ENCODE measurements around the gene TMEM45B. TPM values are rescaled to one million over a fixed set of nuclear protein-coding genes. Genes with fewer than 3 reads are reported as not detected.
"Not testable (repeated sequence)": the region's sequence is repeated elsewhere in the genome, so short reads cannot be mapped to it uniquely, and the experiment has no call there.

Gene TMEM45B
- total RNA-seq, 1 donor from 2014 or later = 0.41 TPM

DNA sequence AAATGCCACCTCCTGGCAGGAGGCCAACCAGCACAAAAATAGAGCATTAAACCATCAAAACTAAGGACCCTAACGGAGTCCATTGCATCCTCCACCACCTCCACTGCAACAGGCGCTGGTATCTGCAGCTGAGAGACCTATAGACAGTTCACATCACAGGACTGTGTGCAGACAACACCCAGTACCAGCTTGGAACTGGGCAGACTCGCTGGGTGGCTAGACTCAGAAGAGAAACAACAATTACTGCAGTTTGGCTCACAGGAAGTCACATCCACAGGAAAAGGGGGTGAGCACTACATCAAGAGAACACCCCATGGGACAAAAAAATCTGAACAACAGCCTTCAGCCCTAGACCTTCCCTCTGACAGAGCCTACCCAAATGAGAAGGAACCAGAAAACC is 11.6 kb upstream of the TMEM45B start:
- FAIRE-seq = no peak
- no peak for DNase-seq (ENCODE audit: low spot score in 2 of 2)

DNA sequence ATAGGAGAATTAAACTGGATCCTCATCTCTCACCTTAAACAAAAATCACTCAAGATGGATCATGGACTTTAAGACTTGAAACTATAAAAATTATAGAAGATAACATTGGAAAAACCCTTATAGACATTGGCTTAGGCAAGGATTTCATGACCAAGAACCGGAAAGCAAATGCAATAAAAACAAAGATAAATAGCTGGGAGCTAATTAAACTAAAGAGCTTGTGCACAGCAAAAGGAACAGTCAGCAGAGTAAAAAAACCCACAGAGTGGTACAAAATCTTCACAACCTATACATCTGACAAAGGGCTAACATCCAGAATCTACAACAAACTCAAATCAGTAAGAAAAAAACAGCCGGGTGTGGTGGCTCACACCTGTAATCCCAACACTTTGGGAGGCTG is 7.4 kb upstream of the TMEM45B start:
- not testable (repeated sequence) for DNase-seq (ENCODE audit: low spot score in 2 of 2); FAIRE-seq

DNA sequence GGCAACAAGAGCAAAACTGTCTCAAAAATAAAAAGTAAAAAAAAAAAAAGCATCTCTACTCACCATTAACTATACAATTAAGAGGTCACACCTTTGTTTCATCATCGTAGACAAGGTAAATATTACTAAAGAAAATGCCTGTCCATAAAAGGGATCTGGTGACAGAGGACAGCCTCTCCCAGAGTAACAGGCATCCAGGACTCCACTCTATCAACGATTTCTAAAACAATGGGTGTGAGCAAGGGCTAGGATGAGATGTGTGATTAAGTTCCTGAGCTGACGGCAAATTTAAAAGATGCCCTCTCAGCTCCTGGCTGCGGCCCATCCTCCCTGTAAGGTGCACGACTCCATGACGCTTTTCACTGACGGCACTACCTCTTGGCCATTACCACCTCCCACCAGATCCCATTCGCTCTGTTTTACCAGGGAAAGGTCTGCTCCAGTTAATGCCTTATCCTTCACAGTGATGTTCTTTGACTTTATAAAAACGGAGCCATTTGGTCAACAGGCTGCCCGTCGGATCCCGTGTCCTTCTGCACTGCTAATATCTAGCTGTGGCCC is 2.3 kb upstream of the TMEM45B start:
- no peak for DNase-seq (ENCODE audit: low spot score in 2 of 2)
- no peak for FAIRE-seq

DNA sequence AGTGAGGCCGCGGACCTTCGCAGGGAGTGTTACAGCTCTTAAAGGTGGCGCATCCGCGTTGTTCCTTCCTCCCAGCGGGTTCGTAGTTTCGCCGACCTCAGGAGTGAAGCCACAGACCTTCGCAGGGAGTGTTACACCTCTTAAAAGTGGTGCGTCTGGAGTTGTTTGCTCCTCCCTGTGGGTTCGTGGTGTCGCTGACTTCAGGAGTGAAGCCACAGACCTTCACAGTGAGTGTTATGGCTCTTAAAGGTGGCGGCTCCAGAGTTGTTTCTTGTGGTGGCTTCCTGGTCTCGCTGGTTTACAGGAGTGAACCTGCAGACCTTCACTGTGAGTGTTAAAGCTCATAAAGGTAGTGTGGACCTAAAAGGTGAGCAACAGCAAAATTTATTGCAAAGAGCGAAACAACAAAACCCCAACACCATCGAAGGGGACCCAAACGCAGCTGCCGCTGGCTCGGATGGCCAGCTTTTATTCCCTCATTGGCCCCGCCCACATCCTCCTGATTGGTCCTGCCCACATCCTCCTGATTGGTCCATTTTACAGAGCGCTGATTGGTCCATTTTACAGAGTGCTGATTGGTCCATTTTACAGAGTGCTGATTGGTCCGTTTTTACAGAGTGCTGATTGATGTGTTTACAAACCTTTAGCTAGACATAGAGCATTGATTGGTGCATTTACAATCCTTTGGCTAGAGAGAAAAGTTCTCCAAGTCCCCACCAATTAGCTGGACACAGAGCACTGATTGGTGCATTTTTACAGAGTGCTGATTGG is 1.2 kb upstream of the TMEM45B start:
- DNase-seq (ENCODE audit: low spot score in 2 of 2) (no peak), FAIRE-seq (no peak)

DNA sequence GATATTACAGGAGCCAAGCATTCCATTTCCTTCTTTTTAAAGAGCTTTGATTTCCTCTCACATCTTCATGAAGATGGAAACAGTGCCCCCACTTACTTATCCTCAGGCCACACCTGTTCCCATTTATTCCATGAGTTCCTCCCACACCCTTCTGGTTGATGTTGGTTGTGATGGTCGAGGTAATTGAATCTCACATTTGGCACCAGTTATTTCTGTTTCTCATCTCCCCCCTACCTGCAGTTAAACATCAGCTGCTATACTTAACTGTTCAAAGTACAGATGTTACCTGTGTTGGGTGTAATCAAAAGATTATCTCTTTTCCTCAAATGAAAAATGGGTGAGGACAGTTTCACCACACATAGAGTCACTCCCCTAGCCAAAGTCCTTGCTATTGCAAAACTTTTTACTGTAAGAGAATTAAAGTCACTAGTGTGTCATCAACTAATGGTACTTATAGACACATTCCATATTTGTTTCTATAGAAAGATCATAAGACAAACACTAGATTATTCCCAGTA is 1.9 kb downstream of the TMEM45B start:
- no peak for FAIRE-seq
- no peak for DNase-seq (ENCODE audit: low spot score in 2 of 2)

DNA sequence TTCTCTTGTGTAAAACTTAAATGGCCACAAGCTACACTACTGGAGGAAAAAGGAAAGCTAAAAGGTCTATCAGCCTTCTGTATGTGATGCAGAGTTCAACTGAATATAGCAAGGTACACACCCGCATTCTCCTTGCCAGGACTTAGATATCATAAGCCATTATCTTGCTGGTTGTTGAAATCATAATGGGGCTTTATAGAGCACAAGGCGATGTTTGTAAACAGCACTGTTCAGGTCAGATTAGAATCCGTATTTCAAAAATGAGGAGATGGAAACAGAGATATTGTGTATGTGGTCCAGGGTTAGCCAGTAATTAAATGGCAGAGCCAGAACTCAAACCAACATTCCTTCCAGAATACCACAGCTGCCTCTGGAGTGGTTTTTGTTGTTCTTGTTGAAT is 2.6 kb downstream of the TMEM45B start:
- FAIRE-seq = not testable (repeated sequence)

DNA sequence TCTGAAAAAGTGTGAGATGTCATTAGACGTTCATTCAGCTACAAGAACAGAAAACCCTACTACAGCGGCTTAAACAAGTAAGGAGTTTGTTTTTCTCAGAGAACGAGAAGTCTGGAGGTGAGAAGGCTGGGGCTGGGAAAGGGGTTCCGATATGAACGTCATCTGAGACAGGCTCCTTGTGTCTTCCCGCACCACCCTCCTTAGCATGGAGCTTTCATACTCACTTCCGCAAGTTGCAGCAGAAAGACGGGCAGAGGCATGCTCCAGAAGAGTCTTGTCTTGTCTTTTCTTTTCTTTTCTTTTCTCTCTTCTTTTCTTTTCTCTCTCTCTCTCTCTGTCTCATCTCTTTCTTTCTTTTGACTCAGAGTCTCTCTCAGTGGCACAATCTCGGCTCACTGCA is 3.6 kb downstream of the TMEM45B start:
- DNase-seq (ENCODE audit: low spot score in 2 of 2) (no peak), FAIRE-seq (no peak)

More for the DNA sequence above, 2.6 kb downstream of the TMEM45B start:
- DNase-seq (ENCODE audit: low spot score in 2 of 2) = not testable (repeated sequence)

DNA sequence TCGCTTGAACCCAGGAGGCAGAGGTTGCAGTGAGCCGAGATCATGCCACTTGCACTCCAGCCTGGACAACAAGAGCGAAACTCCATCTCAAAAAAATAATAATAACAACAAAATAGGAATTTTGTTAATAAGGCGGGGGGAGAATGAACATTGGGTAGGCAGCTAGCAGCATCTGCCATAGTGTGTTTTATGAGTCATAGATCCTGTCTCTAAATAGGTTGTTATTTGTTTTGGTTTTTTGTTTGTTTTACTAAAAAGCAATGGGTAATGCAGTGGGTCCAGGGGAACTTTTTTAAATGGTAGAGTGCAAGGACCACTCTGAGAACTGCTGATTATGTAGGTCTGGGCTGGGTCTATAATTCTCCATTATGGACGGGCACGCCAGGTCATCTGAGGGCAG is 4.6 kb downstream of the TMEM45B start:
- FAIRE-seq = not testable (repeated sequence)

DNA sequence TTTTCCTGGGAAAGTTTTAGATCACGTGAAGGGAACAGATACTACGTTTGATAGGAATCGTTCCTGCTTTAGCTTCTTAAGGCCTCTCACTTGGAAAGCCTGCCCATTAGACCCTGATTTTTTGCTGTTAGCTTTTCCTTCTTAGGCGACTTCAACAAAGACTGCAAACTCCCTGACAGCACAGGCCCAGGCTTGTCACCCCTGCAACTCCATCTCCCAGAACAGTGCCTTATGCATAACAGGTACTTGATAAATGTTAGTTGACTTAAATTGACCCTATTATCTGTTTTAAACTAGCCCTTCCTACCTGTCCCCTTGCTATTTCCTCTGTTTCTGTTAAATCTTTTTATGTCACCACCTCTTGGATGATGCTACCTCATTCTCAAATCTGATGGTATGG is 7.6 kb downstream of the TMEM45B start:
- DNase-seq (ENCODE audit: low spot score in 2 of 2); FAIRE-seq: not testable (repeated sequence)

More for the DNA sequence above, 4.6 kb downstream of the TMEM45B start:
- not testable (repeated sequence) for DNase-seq (ENCODE audit: low spot score in 2 of 2)

DNA sequence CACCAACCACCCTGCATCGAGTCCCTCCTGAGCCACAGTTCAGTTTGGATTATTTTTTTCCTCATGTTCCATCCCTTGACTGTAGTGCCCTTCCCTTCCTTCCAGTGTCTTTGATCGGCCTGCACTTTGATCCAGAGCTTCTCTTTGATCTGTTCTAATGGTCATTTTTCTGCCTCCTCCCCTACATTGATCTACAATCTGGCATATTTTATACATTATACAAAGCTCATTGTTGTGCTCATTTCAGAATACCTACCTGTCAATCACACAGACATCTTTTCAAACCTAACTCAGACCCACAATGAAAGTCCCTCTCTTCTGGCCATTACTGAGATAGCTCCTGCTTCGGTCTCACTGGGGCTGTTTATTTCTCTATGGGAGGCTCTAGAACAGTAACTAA is 8.2 kb downstream of the TMEM45B start:
- DNase-seq (ENCODE audit: low spot score in 2 of 2); FAIRE-seq: not testable (repeated sequence)

DNA sequence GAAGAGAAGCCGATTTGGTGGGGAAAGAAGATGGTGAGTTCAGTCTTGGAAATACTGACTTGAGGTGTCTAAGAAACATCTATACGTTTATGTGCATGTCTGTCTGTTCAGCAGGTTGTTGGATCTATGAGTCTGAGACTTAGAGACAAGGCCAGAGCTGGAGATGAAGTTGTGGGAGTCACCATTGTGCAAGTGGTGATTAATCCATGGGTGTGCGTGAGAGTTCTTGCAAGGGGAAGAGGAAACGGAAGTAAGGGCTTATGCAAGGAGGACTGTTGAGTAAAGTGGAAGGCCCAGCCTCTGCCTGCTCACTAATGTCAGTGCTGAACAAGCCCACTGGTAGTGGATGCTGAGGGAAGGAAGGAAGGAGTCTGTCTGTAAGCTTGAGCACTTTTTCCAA is 9.7 kb downstream of the TMEM45B start:
- no peak for FAIRE-seq

DNA sequence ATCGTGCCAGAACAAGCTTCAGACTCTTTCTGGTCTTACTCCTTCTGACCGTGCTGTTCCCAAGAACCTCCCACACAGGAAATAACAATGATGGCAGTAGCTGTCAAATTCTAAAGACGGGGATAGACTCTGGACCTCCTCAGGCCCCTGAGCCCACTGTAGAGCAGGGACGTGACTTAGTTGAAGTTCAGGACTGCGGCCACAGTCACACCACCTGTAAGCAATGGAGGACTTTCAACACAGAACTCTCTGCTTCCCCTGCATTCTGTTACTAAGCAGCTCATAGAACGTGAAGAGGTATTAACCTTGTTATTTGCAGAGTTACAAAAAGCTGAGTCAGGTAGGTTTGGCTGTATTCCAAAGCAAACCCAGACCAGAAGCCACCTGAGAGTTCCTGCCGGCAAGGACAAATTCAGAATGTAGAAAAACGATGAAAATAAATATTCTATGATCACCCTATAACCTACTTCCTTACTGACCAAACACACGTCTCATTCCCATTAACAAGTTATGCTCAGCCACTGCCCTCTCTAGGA is 12.7 kb downstream of the TMEM45B start:
- FAIRE-seq = no peak
- DNase-seq (ENCODE audit: low spot score in 2 of 2) = no peak

More for the DNA sequence above, 9.7 kb downstream of the TMEM45B start:
- no peak for DNase-seq (ENCODE audit: low spot score in 2 of 2)

DNA sequence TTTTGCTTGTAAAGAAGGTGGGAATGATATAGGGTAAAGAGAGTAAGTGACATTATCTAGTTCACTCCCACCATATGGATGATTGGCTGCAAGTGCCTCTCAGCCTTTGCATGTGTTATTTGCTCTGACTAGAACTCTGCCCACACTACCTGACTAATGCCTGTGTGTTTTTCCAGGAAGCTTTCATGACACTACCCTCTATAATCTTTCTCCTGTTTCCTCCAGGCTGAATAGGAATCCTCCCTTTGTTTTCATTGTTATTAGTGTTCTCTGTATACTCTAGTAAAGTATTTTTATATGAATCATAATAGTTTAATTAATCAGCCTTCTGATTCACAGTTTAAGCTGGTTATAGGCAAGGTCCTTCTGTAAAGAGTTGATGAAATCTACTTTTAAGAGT is 13.8 kb downstream of the TMEM45B start:
- not testable (repeated sequence) for FAIRE-seq; DNase-seq (ENCODE audit: low spot score in 2 of 2)

DNA sequence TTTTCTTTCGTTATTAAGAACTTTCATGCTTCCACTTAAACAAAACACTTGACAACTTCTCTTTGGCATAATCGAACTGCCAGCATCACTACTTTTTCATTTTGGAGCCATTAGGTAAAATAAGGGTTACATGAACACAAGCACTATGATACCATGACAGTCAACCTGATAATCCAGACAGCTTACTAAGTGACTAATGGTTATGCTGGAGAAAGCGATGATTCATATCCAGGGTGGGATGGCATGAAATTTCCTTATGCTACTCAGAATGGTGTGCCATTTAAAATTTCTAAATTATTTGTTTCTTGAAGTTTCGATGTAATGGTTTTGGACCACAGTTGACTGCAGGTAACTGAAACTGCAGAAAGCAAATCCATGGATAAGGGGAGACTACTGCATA is 15.6 kb downstream of the TMEM45B start:
- not testable (repeated sequence) for DNase-seq (ENCODE audit: low spot score in 2 of 2); FAIRE-seq

DNA sequence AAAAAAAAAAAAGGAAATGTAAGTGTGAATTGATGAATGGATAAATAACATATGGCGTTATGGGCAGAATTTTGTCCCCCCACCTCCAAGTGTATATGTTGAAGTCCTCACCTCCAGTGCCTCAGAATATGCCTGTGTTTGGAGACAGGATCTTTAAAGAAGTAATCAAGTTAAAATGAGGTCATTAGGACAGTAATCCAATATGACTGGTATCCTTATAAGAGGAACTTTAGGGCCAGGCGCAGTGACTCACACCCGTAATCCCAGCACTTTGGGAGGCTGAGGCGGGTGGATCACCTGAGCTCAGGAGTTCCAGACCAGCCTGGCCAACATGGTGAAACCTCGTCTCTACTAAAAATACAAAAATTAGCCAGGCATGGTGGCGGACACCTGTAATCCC is 17.6 kb downstream of the TMEM45B start:
- FAIRE-seq = not testable (repeated sequence)

DNA sequence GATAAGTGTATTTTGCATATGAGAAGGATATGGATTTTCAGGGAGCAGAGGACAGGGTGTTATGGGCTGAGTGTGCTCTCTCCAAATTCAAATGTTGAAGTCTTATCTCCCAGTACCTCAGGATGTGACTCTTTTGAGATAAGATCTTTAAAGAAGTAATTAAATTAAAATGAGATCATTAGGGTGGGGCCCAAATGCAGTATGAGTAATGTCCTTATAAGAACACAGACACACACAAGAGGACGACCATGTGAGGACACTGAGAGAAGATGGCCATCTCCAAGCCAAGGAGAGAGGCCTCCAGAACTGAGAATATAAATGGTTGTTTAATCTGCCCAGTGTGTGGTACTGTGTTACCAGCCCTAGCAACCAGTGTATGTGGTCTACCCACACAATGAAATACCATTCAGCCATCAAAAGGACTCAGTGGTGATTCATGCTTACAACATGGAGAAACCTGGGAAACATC is 20.8 kb downstream of the TMEM45B start:
- DNase-seq (ENCODE audit: low spot score in 2 of 2); FAIRE-seq: not testable (repeated sequence)

More for the DNA sequence above, 17.6 kb downstream of the TMEM45B start:
- not testable (repeated sequence) for DNase-seq (ENCODE audit: low spot score in 2 of 2)

DNA sequence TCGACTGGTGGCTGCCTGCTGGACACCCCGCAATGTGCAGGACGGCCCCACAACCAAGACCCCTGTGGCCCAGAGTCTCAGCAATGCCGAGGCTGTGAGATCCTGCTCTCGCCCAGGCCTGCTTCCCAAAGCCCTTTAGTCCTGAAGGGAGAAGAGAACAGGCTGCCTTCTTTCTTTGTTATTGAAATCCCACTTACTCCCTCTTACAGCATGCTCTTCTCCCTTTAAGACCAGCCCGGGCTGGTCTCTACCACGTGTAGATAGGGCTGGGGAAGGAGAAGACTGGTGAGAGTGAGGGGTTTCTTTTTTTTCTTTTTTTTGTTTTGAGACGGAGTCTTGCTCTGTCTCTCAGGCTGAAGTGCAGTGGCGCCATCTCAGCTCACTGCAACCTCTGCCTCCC is 21.3 kb downstream of the TMEM45B start:
- FAIRE-seq = no peak

DNA sequence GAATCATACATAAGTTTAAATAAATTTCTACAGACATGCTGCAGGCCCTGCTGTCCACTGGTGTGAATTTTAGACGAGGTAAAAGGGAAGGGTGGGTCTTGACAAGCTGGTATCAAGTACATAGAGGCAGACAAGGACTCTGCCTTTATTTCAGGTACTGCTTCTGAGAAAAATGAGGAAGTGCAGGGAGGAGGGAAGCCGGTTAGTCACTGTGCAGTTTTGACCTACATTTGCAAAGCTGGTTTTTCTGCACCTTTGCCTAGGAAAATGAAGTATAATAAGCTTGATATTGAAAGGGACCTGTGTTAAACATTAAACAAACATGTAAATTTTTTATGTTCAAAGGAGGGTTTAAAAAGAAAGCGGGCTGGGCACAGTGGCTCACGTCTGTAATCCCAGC is 24.6 kb downstream of the TMEM45B start:
- no peak for DNase-seq (ENCODE audit: low spot score in 2 of 2)
- FAIRE-seq = no peak

More for the DNA sequence above, 21.3 kb downstream of the TMEM45B start:
- no peak for DNase-seq (ENCODE audit: low spot score in 2 of 2)

DNA sequence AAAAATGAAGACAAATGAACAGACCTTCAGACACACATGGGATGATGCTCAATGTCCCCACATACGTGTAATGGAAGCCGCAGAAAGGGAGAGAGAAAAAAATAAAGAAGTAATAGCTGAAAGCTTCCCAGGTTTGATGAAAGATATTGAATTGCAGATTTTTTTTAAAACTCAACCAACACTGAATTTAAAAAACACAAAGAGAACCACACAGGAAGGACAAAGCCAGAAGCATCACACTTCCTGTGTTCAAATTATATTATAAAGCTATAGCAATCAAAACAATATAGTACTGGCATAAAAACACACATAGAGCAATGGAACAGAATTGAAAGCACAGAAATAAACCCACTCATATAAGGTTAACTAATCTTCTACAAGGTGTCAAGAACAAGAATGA is 26.5 kb downstream of the TMEM45B start:
- DNase-seq (ENCODE audit: low spot score in 2 of 2) = no peak
- FAIRE-seq = no peak

DNA sequence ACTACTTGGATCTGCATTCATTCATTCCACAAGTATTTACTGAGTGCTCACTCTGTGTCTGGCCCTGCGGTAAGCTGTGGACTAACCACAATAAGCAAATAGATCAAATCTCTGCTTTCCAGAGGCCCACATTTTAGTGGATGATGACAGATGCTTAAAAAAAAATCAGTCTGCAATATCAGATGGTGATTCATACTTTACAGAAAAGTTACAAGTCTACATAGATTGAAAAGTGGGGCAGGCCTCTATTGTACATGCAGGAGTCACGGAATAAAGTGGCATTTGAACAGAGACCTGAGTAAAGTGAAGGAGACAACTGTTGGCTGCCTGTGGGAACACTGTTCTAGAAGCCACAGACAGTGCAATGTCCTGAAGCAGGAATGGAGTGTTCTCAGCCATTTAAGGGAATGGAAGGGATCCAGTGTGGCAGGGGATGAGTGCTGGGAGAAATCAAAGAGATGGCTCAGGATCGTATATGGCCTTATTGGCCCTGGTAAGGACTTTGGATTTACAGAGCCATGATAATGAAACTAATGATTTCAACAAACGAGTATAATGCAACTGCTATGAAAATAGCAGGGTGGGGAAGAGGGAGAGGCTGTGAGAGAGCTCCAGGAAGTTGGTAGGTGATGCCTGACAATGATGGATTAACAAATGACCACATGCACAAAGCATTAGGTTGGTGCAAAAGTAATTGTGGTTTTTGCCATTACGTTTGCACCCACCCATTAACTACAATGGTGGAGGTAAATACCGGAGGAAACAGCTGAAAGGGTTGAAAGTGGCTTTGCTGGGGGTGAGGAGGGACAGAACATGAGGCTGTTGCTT is 31.1 kb downstream of the TMEM45B start:
- FAIRE-seq (no peak), DNase-seq (ENCODE audit: low spot score in 2 of 2) (no peak)
